K562 (cell line): ENCODE data around the gene IFRD1. TPM values are rescaled to one million over a fixed set of nuclear protein-coding genes. Genes with fewer than 3 reads are reported as not detected.

ENCODE experiments used
- BHLHE40 ChIP-seq: IDR thresholded peaks from 2 replicates; pipeline ENCODE4 v1.6.1; 2011; ENCODE audit warnings: low read length, improper control_type of control experiment
- CCAR2 ChIP-seq: fragments of 200-400 bp; formaldehyde crosslinking; IDR thresholded peaks from 2 replicates; pipeline ENCODE4 v1.6.1; 2017; ENCODE audit warnings: mild to moderate bottlenecking, low read depth, low read length
- ETV1 ChIP-seq: fragments of 450-650 bp; conservative IDR thresholded peaks from 2 replicates; pipeline ENCODE4 v1.6.1; 2016; ENCODE audit warnings: missing genetic modification characterization, control low read depth, low read depth, missing compliant biosample characterization
- FOXA3 ChIP-seq, 2 experiments: fragments of 450-650 bp in 1 of 2; sonication (generic) in 1 of 2; formaldehyde crosslinking; IDR thresholded peaks in 1 of 2; conservative IDR thresholded peaks in 1 of 2; 2 replicates each; pipeline versions ENCODE4 v1.4.0 to v1.8.0; 2020 to 2022; ENCODE audit warnings: mild to moderate bottlenecking in 2 of 2, missing genetic modification reagents in 1 of 2
- KAT2B ChIP-seq: IDR thresholded peaks from one replicate; pipeline ENCODE4 v1.6.1; 2012; ENCODE audit warnings: low read depth, mild to moderate bottlenecking, control low read depth, inconsistent platforms, low read length, moderate library complexity
- PCBP1 ChIP-seq: fragments of 200-400 bp; formaldehyde crosslinking; IDR thresholded peaks from 2 replicates; pipeline ENCODE4 v1.6.1; 2018; ENCODE audit warnings: mild to moderate bottlenecking, low read depth, low read length; ENCODE audit not compliant: poor library complexity, severe bottlenecking
- RBBP5 ChIP-seq: fragments of 200-600 bp; sonication (generic); IDR thresholded peaks from 2 replicates; pipeline ENCODE4 v1.6.1; 2012; ENCODE audit warnings: borderline replicate concordance, mild to moderate bottlenecking, low read length, control low read depth, inconsistent platforms; ENCODE audit not compliant: insufficient read depth, poor library complexity, severe bottlenecking
- RHOXF2B ChIP-seq: fragments of 250-450 bp; sonication (Bioruptor Pico); conservative IDR thresholded peaks from 2 replicates; pipeline ENCODE4 v1.5.1; 2021
- TAF7 ChIP-seq: fragments of 450-650 bp; IDR thresholded peaks from 2 replicates; pipeline ENCODE4 v1.6.1; 2016; ENCODE audit warnings: missing genetic modification characterization, missing compliant biosample characterization
- TFAM ChIP-seq: fragments of 250-450 bp; sonication (Bioruptor Pico); conservative IDR thresholded peaks from 2 replicates; pipeline ENCODE4 v1.5.0; 2021; ENCODE audit warnings: mild to moderate bottlenecking, moderate library complexity
- polyA plus RNA-seq, 8 experiments: library from polyadenylated mRNA; depleted of rRNA in 4 of 8; stranded (reverse) in 5 of 8; unstranded in 3 of 8; fragments of >200 nt; fragmentation: Nextera tagmentation in 2 of 8; fragmentation: Illumina TruSeq in 1 of 8; extraction: Ambion mirVana in 2 of 8; extraction: Trizol in 1 of 8; gene quantifications; 2 replicates each; pipeline versions ENCODE4 v1.2.1 to v1.2.3, GENCODE V29; 2011 to 2014; ENCODE audit warnings: inconsistent platforms in 1 of 8, missing spikeins in 1 of 8
- total RNA-seq, 7 experiments: library from RNA; depleted of rRNA in 6 of 7; stranded (reverse); fragments of >200 nt in 6 of 7; fragmentation: Illumina TruSeq in 2 of 7; extraction: Trizol in 2 of 7; gene quantifications; 2 replicates each; pipeline versions ENCODE4 v1.2.1 to v1.2.3, GENCODE V29; 2011 to 2021; ENCODE audit warnings: low replicate concordance in 1 of 7
- TF ChIP-seq, protein P1 (sequence below): sonication (generic); formaldehyde crosslinking; IDR thresholded peaks from 2 replicates; pipeline ENCODE4 v1.8.0; 2022; ENCODE audit warnings: missing genetic modification reagents, mild to moderate bottlenecking, borderline replicate concordance
- TF ChIP-seq, protein P2 (sequence below): fragments of 450-650 bp; IDR thresholded peaks from 2 replicates; pipeline ENCODE4 v1.6.1; 2018; ENCODE audit warnings: mild to moderate bottlenecking, low read depth; ENCODE audit not compliant: partially characterized antibody
- TF ChIP-seq, protein P3 (sequence below): sonication (generic); formaldehyde crosslinking; IDR thresholded peaks from 2 replicates; pipeline ENCODE4 v1.9.0; 2022; ENCODE audit warnings: mild to moderate bottlenecking, missing genetic modification reagents

The IFRD1 gene
- total and polyA plus RNA-seq, 9 of the 15 experiments (the other 6 are each of a cell fraction or from before 2014, with no cell fraction given): 27.6 to 81.8 (median 68.1) TPM

DNA sequence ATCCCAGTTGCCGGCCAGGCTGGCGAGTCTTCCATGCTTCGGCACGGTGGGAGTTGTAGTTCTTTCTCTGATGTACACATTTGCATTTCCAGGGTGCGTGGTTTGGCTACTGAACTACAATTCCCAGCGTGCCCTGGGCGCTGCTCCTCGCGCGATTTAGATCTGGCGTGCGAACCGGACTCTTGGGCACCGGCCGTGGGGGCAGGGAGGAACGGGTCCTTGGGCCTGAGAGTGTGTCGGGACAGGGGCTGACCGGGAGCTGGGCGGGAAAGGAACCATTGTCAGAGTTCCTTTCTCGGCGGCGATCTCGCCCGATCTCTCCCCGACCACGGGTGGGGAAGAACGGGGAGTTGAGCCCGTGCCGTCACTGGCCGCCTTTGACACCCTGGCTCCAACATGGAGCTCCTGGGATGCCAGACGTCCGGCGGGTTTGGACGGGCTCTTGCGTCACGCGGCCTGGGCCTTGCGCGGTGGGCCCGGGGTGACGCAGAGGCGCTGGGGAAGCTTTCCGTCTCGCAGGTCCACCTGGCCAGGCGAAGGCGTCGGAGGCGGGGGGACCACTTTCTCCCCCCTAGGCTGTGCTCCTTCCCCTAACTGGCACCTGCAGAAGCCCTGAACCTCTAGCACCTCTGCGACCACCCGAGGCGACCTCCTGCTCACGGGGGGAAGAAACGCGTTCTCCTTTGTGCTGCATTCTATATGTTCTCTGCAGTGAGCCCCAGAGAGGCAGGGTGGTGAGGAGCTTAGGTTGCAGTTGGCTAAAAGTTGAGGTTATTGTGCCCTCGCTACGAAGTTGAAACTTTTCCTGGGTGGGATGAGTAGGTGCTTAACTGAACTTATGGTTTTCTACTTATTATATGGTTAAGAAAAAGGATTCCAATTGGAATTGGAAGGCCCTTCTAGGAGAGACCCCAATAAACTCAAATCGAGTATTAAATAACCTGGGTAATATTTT lies 824 bp downstream of the IFRD1 start (continued):
- TF ChIP-seq RHOXF2B: no peak
- peak; percentile 73 for TF ChIP-seq TAF7
- no peak for TF ChIP-seq KAT2B
- TF ChIP-seq, protein P1, sequence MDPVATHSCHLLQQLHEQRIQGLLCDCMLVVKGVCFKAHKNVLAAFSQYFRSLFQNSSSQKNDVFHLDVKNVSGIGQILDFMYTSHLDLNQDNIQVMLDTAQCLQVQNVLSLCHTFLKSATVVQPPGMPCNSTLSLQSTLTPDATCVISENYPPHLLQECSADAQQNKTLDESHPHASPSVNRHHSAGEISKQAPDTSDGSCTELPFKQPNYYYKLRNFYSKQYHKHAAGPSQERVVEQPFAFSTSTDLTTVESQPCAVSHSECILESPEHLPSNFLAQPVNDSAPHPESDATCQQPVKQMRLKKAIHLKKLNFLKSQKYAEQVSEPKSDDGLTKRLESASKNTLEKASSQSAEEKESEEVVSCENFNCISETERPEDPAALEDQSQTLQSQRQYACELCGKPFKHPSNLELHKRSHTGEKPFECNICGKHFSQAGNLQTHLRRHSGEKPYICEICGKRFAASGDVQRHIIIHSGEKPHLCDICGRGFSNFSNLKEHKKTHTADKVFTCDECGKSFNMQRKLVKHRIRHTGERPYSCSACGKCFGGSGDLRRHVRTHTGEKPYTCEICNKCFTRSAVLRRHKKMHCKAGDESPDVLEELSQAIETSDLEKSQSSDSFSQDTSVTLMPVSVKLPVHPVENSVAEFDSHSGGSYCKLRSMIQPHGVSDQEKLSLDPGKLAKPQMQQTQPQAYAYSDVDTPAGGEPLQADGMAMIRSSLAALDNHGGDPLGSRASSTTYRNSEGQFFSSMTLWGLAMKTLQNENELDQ (CRISPR knock-in tag): no peak
- TF ChIP-seq BHLHE40: no peak; the same call in 1 of the 2 replicates
- peak; percentile 98 for TF ChIP-seq RBBP5
- TF ChIP-seq FOXA3 (CRISPR knock-in tag; conservative IDR thresholded peaks at IDR 0.05 in 1 of 2, IDR thresholded peaks at IDR 0.05 in 1 of 2): no peak
- TF ChIP-seq, protein P2, sequence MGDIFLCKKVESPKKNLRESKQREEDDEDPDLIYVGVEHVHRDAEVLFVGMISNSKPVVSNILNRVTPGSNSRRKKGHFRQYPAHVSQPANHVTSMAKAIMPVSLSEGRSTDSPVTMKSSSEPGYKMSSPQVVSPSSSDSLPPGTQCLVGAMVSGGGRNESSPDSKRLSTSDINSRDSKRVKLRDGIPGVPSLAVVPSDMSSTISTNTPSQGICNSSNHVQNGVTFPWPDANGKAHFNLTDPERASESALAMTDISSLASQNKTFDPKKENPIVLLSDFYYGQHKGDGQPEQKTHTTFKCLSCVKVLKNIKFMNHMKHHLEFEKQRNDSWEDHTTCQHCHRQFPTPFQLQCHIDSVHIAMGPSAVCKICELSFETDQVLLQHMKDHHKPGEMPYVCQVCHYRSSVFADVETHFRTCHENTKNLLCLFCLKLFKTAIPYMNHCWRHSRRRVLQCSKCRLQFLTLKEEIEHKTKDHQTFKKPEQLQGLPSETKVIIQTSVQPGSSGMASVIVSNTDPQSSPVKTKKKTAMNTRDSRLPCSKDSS: no peak
- TF ChIP-seq CCAR2: no peak
- no peak for TF ChIP-seq TFAM
- TF ChIP-seq, protein P3, sequence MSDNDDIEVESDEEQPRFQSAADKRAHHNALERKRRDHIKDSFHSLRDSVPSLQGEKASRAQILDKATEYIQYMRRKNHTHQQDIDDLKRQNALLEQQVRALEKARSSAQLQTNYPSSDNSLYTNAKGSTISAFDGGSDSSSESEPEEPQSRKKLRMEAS: peak; percentile 80
- no peak for TF ChIP-seq PCBP1
- peak; percentile 27; the same call in 1 of the 2 replicates for TF ChIP-seq ETV1 (tag)
